Measurements from ENCODE around the gene KLK4.

DNA sequence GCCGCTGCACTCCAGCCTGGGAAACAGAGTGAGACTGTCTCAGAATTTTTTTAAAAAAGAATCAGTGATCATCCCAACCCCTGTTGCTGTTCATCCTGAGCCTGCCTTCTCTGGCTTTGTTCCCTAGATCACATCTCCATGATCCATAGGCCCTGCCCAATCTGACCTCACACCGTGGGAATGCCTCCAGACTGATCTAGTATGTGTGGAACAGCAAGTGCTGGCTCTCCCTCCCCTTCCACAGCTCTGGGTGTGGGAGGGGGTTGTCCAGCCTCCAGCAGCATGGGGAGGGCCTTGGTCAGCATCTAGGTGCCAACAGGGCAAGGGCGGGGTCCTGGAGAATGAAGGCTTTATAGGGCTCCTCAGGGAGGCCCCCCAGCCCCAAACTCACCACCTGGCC lies 38.1 kb downstream of the KLK4 start, which contains the start of gene KLK2:
- TF ChIP-seq, protein P1, sequence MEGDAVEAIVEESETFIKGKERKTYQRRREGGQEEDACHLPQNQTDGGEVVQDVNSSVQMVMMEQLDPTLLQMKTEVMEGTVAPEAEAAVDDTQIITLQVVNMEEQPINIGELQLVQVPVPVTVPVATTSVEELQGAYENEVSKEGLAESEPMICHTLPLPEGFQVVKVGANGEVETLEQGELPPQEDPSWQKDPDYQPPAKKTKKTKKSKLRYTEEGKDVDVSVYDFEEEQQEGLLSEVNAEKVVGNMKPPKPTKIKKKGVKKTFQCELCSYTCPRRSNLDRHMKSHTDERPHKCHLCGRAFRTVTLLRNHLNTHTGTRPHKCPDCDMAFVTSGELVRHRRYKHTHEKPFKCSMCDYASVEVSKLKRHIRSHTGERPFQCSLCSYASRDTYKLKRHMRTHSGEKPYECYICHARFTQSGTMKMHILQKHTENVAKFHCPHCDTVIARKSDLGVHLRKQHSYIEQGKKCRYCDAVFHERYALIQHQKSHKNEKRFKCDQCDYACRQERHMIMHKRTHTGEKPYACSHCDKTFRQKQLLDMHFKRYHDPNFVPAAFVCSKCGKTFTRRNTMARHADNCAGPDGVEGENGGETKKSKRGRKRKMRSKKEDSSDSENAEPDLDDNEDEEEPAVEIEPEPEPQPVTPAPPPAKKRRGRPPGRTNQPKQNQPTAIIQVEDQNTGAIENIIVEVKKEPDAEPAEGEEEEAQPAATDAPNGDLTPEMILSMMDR (IDR thresholded peaks at IDR 0.05), result no peak
- TF ChIP-seq POLR2A (IDR thresholded peaks at IDR 0.05), result no peak

Measured in heart left ventricle (tissue), 13 donors.